GM23248 (cell line): ENCODE measurements around the gene PSEN2. TPM values are rescaled to one million over a fixed set of nuclear protein-coding genes. Genes with fewer than 3 reads are reported as not detected.

Experiments
- DNase-seq: peaks from one replicate; pipeline ENCODE4 v3.0.0-alpha.2; 2015
- H2AFZ ChIP-seq: fragments of 200-600 bp; sonication (generic); 2 replicates; pipeline ENCODE4 v1.6.1; 2016; ENCODE audit warnings: antibody characterized with exemption
- H3F3A ChIP-seq: fragments of 200-600 bp; sonication (generic); 2 replicates; pipeline ENCODE4 v1.6.1; 2016; ENCODE audit warnings: mild to moderate bottlenecking, antibody characterized with exemption, mixed run types; ENCODE audit not compliant: insufficient read depth
- H3K27ac ChIP-seq: fragments of 200-600 bp; sonication (generic); 2 replicates; pipeline ENCODE4 v1.5.1; 2016; ENCODE audit warnings: mild to moderate bottlenecking
- H3K27me3 ChIP-seq: fragments of 200-600 bp; sonication (generic); replicated peaks from 2 replicates; pipeline ENCODE4 v1.6.1; 2016; ENCODE audit warnings: mild to moderate bottlenecking; ENCODE audit not compliant: insufficient read depth
- H3K36me3 ChIP-seq: fragments of 200-600 bp; sonication (generic); 2 replicates; pipeline ENCODE4 v1.6.1; 2016; ENCODE audit warnings: low read depth, mild to moderate bottlenecking
- H3K4me1 ChIP-seq: fragments of 200-600 bp; sonication (generic); 2 replicates; pipeline ENCODE4 v1.6.1; 2016; ENCODE audit warnings: mild to moderate bottlenecking; ENCODE audit not compliant: insufficient read depth
- H3K4me2 ChIP-seq: fragments of 200-600 bp; sonication (generic); one replicate; pipeline ENCODE4 v1.6.1; 2016; ENCODE audit warnings: mild to moderate bottlenecking; ENCODE audit not compliant: unreplicated experiment
- H3K4me3 ChIP-seq: fragments of 200-600 bp; sonication (generic); 2 replicates; pipeline ENCODE4 v1.5.1; 2016; ENCODE audit warnings: mild to moderate bottlenecking
- H3K79me2 ChIP-seq: fragments of 200-600 bp; sonication (generic); 2 replicates; pipeline ENCODE4 v1.6.1; 2016; ENCODE audit warnings: mild to moderate bottlenecking; ENCODE audit not compliant: insufficient read depth
- H3K9ac ChIP-seq: fragments of 200-600 bp; sonication (generic); 2 replicates; pipeline ENCODE4 v1.6.1; 2016; ENCODE audit warnings: mild to moderate bottlenecking
- H3K9me2 ChIP-seq: fragments of 200-600 bp; sonication (generic); 2 replicates; pipeline ENCODE4 v1.6.1; 2016; ENCODE audit warnings: mixed run types, mild to moderate bottlenecking, moderate library complexity; ENCODE audit not compliant: insufficient read depth
- H3K9me3 ChIP-seq: fragments of 200-600 bp; sonication (generic); one replicate; pipeline ENCODE4 v1.6.1; 2017; ENCODE audit warnings: low read depth
- H4K20me1 ChIP-seq: fragments of 200-600 bp; sonication (generic); 2 replicates; pipeline ENCODE4 v1.6.0; 2016; ENCODE audit not compliant: insufficient read depth
- EZH2 ChIP-seq: fragments of 200-600 bp; sonication (generic); IDR thresholded peaks from 2 replicates; pipeline ENCODE4 v1.6.1; 2018; ENCODE audit warnings: antibody characterized with exemption, mild to moderate bottlenecking; ENCODE audit not compliant: insufficient read depth, poor library complexity, severe bottlenecking
- EZH2phosphoT487 ChIP-seq: fragments of 200-600 bp; sonication (generic); IDR thresholded peaks from 2 replicates; pipeline ENCODE4 v1.6.1; 2018; ENCODE audit warnings: antibody characterized with exemption, moderate library complexity, mild to moderate bottlenecking, low read depth; ENCODE audit not compliant: insufficient read depth
- WGBS, 2 experiments: methylation state at CpG; one replicate each; pipeline ENCODE4 v1.1.6; 2015 to 2017; ENCODE audit warnings: low lambda C conversion rate in 2 of 2, low coverage in 1 of 2; ENCODE audit errors: missing lambda C conversion rate in 2 of 2; 5-methylcytosine and 5-hydroxymethylcytosine counted together
- in situ Hi-C: fragments of 300-500 bp; cut with MboI; formaldehyde crosslinking; loops from 2 replicates; pipeline ENCODE4 v1.15.0; 2020
- polyA plus RNA-seq: library from polyadenylated mRNA; unstranded; fragments of >200 nt; fragmentation: Nextera tagmentation; extraction: Ambion mirVana; gene quantifications from 2 replicates; pipeline ENCODE4 v1.2.1, GENCODE V29; 2016
- total RNA-seq: library from RNA; depleted of rRNA; stranded (reverse); fragments of >200 nt; shearing (Covaris generic); gene quantifications from 2 replicates; pipeline ENCODE4 v1.2.3, GENCODE V29; 2014

The PSEN2 gene
- total and polyA plus RNA-seq, 2 experiments from 2014 or later = 7.5 to 13.9 TPM

DNA sequence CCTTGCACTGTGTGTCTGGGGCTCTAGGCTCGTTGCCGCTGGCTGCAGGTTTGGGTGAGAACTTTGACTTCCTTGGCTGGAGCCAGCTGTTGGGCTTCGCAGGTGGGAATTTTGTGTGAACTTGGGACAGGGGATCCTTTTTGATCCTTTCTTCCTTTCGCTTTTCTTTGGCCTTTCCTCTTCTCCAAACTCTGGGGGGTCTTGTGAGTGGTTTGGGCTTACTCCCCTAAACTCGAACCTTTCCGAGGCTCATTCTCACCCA lies 70.3 kb downstream of the PSEN2 start:
- no peak for DNase-seq
- Histone ChIP-seq H3F3A (no peaks in the 10 kb centered on the region), H3K4me3 (peak overlapping the region; percentile 85), H3K27ac (no peak overlapping the region), H2AFZ (peak overlapping the region; percentile 93), H3K36me3 (no peaks in the 10 kb centered on the region), H3K9me3 (no peaks in the 10 kb centered on the region), H3K79me2 (no peaks in the 10 kb centered on the region), H3K27me3 (no peaks in the 10 kb centered on the region), H3K4me2 (peak overlapping the region; percentile 95), H3K9me2 (no peaks in the 10 kb centered on the region), H4K20me1 (no peaks in the 10 kb centered on the region), H3K9ac (peak overlapping the region; percentile 95), H3K4me1 (peaks cover 8% of the 10 kb centered on the region)
- in situ Hi-C loops = no loop called here
- TF ChIP-seq EZH2 = no peak
- TF ChIP-seq EZH2phosphoT487 = no peak
- WGBS, 2 experiments = 17 to 20% methylated on average over 6 of the region's 6 CpGs

DNA sequence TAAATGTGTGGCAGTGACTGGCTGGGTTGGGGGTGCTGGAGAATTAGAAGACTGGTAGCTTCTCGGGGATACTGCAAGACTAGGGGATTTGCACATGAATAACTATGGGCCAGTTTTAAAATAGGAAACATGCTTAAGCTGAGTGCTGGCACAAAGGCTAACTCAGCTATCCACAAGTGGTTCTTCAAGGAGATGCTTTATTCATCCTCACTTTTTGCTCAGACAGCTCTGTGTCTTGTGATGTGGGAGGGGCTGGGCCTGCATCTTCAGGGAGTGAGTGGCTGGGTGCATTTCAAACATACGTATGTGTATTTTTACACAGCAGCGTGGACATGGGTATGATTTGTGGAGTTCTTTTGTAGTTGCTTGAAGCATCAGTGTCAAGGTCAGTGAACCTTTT lies 72.0 kb downstream of the PSEN2 start:
- Histone ChIP-seq H3K4me3 (no peak overlapping the region), H3K9ac (no peak overlapping the region), H3K36me3 (no peaks in the 10 kb centered on the region), H3K9me2 (no peaks in the 10 kb centered on the region), H3K9me3 (no peaks in the 10 kb centered on the region), H3K4me1 (peaks cover 8% of the 10 kb centered on the region), H3K79me2 (no peaks in the 10 kb centered on the region), H3K27me3 (no peaks in the 10 kb centered on the region), H3F3A (no peaks in the 10 kb centered on the region), H3K4me2 (no peak overlapping the region), H4K20me1 (no peaks in the 10 kb centered on the region), H3K27ac (no peak overlapping the region), H2AFZ (no peak overlapping the region)
- no peak for TF ChIP-seq EZH2phosphoT487
- no peak for TF ChIP-seq EZH2
- DNase-seq = no peak
- in situ Hi-C loops = no loop called here
- WGBS, 2 experiments = 59 to 60% methylated on average over 3 of the region's 3 CpGs

DNA sequence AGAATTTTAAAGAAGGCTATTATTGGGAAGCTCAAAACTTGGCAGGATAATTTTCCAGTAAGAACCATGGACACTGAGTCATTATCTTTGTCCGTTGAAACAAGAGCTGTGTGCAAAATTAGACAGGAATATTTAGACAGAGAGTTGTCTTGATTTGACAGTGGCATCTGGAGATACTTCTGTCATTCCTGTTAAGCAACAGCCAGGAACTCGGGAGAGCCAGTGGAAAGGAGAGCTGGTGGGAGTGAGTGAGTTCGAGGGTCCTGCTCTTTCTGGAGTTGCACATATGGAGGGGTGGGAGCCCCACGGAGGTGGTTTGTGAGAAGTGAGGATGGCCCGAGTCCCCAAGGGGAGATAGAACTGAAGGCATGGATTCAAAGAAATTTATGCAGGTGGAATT lies 72.7 kb downstream of the PSEN2 start:
- no peaks in the 10 kb centered on the region for H3F3A ChIP-seq
- H3K4me1 ChIP-seq = peaks cover 8% of the 10 kb centered on the region
- H4K20me1 ChIP-seq = no peaks in the 10 kb centered on the region
- H3K4me3 ChIP-seq = no peak overlapping the region
- H3K9me3 ChIP-seq = no peaks in the 10 kb centered on the region
- DNase-seq = peak; percentile 45
- H3K4me2 ChIP-seq = no peak overlapping the region
- no peak overlapping the region for H3K27ac ChIP-seq
- 44 to 53% methylated on average over 5 of the region's 5 CpGs for WGBS, 2 experiments
- H3K9ac ChIP-seq = no peak overlapping the region
- H3K36me3 ChIP-seq = no peaks in the 10 kb centered on the region
- in situ Hi-C loops = no loop called here
- H3K9me2 ChIP-seq = no peaks in the 10 kb centered on the region
- H2AFZ ChIP-seq = no peak overlapping the region
- TF ChIP-seq EZH2 (no peak), EZH2phosphoT487 (no peak)
- no peaks in the 10 kb centered on the region for H3K27me3 ChIP-seq
- no peaks in the 10 kb centered on the region for H3K79me2 ChIP-seq

DNA sequence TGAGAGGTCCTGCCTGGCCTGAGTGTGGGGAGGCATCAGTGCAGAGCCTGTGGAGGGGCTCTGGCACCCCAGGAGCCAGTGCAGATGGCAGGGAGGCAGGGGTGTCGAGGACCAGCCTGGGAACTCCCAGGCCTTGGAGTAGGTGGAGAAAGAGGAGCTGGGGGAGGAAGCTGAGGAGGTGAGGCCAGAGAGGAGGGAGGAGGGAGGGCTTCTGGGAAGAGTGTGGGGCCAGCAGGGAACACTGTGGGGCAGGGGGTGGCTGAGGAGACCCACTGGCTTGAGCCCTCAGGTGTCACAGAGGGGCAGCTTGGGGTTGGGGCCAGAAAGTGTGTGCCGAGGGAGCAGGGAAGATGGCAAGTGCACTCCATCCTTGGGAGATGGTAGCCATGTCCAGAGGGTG lies 73.5 kb downstream of the PSEN2 start:
- Histone ChIP-seq H3K36me3 (no peaks in the 10 kb centered on the region), H3F3A (no peaks in the 10 kb centered on the region), H2AFZ (no peak overlapping the region), H3K9me2 (no peaks in the 10 kb centered on the region), H3K4me2 (no peak overlapping the region), H3K4me3 (no peak overlapping the region), H3K79me2 (no peaks in the 10 kb centered on the region), H3K27ac (no peak overlapping the region), H3K9me3 (no peaks in the 10 kb centered on the region), H3K4me1 (peaks cover 3% of the 10 kb centered on the region; the same call in 1 of the 2 replicates), H3K9ac (no peak overlapping the region), H3K27me3 (no peaks in the 10 kb centered on the region), H4K20me1 (no peaks in the 10 kb centered on the region)
- in situ Hi-C loops = no loop called here
- no peak for DNase-seq
- TF ChIP-seq EZH2phosphoT487 = no peak
- TF ChIP-seq EZH2 = no peak
- 78 to 84% methylated on average over 2 of the region's 2 CpGs for WGBS, 2 experiments
